ENCODE measurements around the gene DNAH14.

DNA sequence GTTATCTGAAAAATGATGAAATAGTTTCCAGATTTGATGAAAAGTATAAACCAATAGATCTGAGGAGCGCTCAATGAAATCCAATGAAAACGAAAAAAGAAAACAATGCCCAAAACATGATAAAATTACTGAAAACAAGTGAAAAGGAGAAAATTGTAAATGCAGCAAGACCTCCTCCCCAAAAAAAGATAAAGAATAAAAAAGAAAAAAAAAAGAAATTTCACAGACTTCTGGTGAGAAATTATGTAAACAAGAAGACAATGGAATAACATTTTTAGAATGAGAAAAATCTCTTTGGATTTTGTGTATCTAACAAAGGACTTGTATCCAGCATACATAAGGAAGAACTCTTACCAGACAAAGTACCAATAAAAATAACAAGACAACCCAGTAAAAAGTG lies 134.2 kb downstream of the DNAH14 start:
- TF ChIP-seq, protein P1, sequence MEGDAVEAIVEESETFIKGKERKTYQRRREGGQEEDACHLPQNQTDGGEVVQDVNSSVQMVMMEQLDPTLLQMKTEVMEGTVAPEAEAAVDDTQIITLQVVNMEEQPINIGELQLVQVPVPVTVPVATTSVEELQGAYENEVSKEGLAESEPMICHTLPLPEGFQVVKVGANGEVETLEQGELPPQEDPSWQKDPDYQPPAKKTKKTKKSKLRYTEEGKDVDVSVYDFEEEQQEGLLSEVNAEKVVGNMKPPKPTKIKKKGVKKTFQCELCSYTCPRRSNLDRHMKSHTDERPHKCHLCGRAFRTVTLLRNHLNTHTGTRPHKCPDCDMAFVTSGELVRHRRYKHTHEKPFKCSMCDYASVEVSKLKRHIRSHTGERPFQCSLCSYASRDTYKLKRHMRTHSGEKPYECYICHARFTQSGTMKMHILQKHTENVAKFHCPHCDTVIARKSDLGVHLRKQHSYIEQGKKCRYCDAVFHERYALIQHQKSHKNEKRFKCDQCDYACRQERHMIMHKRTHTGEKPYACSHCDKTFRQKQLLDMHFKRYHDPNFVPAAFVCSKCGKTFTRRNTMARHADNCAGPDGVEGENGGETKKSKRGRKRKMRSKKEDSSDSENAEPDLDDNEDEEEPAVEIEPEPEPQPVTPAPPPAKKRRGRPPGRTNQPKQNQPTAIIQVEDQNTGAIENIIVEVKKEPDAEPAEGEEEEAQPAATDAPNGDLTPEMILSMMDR (IDR thresholded peaks at IDR 0.05): no peak
- TF ChIP-seq POLR2A (IDR thresholded peaks at IDR 0.05) (no peak), POLR2AphosphoS5 (IDR thresholded peaks at IDR 0.05) (no peak)

All from breast epithelium (tissue), 3 donors.